Measurements from ENCODE around the gene PHC2. TPM values are rescaled to one million over a fixed set of nuclear protein-coding genes. Genes with fewer than 3 reads are reported as not detected.

The PHC2 gene
- total and polyA plus RNA-seq, 2 donors from 2014 or later, result 118 to 149 TPM

DNA sequence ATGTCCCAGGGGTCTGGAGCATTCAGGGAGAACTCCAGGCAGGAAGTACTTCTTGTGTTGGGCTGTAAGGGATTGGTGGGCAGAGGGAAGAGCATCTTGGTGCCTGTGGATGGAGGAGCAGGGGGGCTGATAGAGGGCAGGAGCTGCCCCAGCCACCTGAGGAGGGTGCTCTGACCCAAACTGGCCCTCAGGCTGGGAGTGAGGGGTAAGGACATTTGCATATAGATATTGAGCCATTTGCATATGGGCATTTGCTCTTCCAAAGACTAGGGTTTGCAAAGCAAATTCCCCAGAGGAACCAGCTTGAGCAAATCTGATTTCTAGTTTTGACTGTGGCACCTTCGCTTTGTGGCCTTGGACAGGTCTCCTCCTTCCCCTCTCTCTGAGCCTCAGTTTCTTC is 156.4 kb downstream of the PHC2 start:
- H3K4me1 ChIP-seq (ENCODE audit: control insufficient read depth in 2 of 3, insufficient read depth in 2 of 3, low read depth in 1 of 3, low read length in 3 of 3), result peaks cover 0 to 12% (median 0%) of the 10 kb centered on the region in 3 donors
- intact Hi-C loops (cut with DNase I), result no loop called here
- H3K9ac ChIP-seq (ENCODE audit: low read length in 3 of 3), result no peak overlapping the region
- no peak for FAIRE-seq
- peaks cover 8 to 14% (median 10%) of the 10 kb centered on the region in 3 donors for H3K36me3 ChIP-seq (ENCODE audit: control insufficient read depth in 2 of 3, insufficient read depth in 3 of 3, low read length in 3 of 3)
- no peaks in the 10 kb centered on the region for H3K9me3 ChIP-seq (ENCODE audit: control insufficient read depth in 2 of 3, insufficient read depth in 1 of 3, low read length in 3 of 3)
- H3K27ac ChIP-seq (ENCODE audit: low read depth in 2 of 2, low read length in 2 of 2), result no peak overlapping the region
- H3K4me3 ChIP-seq (ENCODE audit: low read length in 3 of 3), result no peak overlapping the region
- H3K27me3 ChIP-seq (ENCODE audit: control insufficient read depth, insufficient read depth, low read length), result no peaks in the 10 kb centered on the region
- TF ChIP-seq, protein P1, sequence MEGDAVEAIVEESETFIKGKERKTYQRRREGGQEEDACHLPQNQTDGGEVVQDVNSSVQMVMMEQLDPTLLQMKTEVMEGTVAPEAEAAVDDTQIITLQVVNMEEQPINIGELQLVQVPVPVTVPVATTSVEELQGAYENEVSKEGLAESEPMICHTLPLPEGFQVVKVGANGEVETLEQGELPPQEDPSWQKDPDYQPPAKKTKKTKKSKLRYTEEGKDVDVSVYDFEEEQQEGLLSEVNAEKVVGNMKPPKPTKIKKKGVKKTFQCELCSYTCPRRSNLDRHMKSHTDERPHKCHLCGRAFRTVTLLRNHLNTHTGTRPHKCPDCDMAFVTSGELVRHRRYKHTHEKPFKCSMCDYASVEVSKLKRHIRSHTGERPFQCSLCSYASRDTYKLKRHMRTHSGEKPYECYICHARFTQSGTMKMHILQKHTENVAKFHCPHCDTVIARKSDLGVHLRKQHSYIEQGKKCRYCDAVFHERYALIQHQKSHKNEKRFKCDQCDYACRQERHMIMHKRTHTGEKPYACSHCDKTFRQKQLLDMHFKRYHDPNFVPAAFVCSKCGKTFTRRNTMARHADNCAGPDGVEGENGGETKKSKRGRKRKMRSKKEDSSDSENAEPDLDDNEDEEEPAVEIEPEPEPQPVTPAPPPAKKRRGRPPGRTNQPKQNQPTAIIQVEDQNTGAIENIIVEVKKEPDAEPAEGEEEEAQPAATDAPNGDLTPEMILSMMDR (IDR thresholded peaks at IDR 0.05; ENCODE audit: borderline replicate concordance, extremely low read depth, insufficient read depth), result no peak
- DNase-seq, result peak in 1 of 5 donors; percentile 13

DNA sequence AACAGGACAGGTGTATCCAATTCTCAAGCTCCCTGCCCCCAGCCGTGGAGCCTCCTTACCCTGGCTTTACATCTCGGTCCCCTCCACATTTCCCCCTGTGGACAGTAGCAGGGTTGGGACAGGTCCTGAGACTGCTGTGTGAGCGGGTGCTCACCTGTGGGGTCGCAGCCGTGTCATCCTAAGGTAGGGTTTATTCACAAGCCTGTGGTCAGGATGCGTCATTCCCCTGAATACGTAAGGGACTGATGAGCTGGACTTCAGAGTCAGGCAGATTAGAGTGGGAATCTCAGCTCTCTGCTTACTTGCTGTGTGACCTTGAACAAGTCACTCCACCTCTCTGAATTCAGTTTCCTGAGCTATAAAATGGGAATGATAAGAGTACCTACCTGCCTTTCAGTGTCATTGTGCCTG is 156.9 kb downstream of the PHC2 start:
- no peaks in the 10 kb centered on the region for H3K9me3 ChIP-seq (ENCODE audit: control insufficient read depth in 2 of 3, insufficient read depth in 1 of 3, low read length in 3 of 3)
- no peaks in the 10 kb centered on the region for H3K27me3 ChIP-seq (ENCODE audit: control insufficient read depth, insufficient read depth, low read length)
- intact Hi-C loops (cut with DNase I), result no loop called here
- DNase-seq (peak in 1 of 5 donors; percentile 11), FAIRE-seq (no peak)
- TF ChIP-seq, protein P1 (IDR thresholded peaks at IDR 0.05; ENCODE audit: borderline replicate concordance, extremely low read depth, insufficient read depth), result no peak
- H3K9ac ChIP-seq (ENCODE audit: low read length in 3 of 3), result no peak overlapping the region
- H3K36me3 ChIP-seq (ENCODE audit: control insufficient read depth in 2 of 3, insufficient read depth in 3 of 3, low read length in 3 of 3), result peaks cover 8 to 13% (median 10%) of the 10 kb centered on the region in 3 donors
- no peak overlapping the region for H3K27ac ChIP-seq (ENCODE audit: low read depth in 2 of 2, low read length in 2 of 2)
- peaks cover 0 to 12% (median 0%) of the 10 kb centered on the region in 3 donors for H3K4me1 ChIP-seq (ENCODE audit: control insufficient read depth in 2 of 3, insufficient read depth in 2 of 3, low read depth in 1 of 3, low read length in 3 of 3)
- H3K4me3 ChIP-seq (ENCODE audit: low read length in 3 of 3), result no peak overlapping the region

Small RNAs within 50 kb of the gene (microRNA-seq; reads per million reads assigned to microRNA genes)
- 43.0 reads per million, percentile 41 among the genes with 10 or more reads in this experiment for gene MIR3605

Other genes with a start within 250 kb of the PHC2 start
- 6.2 TPM for gene TRIM62, start 249.1 kb downstream of the PHC2 start, total RNA-seq
- gene TRIM62, start 249.1 kb downstream of the PHC2 start, polyA plus RNA-seq (ENCODE audit: insufficient read depth, low read depth, low replicate concordance), result 3.2 TPM
- 36.9 TPM for gene ZNF362, start 174.6 kb downstream of the PHC2 start, total RNA-seq
- 17.4 TPM for gene ZNF362, start 174.6 kb downstream of the PHC2 start, polyA plus RNA-seq (ENCODE audit: insufficient read depth, low read depth, low replicate concordance)
- gene A3GALT2, start 110.0 kb downstream of the PHC2 start, total RNA-seq, result not detected
- gene A3GALT2, start 110.0 kb downstream of the PHC2 start, polyA plus RNA-seq (ENCODE audit: insufficient read depth, low read depth, low replicate concordance), result not detected
- gene ZSCAN20, start 41.5 kb upstream of the PHC2 start, total RNA-seq, result 6.3 TPM
- 0.99 TPM for gene ZSCAN20, start 41.5 kb upstream of the PHC2 start, polyA plus RNA-seq (ENCODE audit: insufficient read depth, low read depth, low replicate concordance)

All from kidney (tissue), 14 donors.